C4-2B (cell line): ENCODE measurements around the gene TAS1R1.

Experiments used
- H3K27ac ChIP-seq: fragments of 450-650 bp; 2 replicates; pipeline ENCODE4 v1.5.1; 2017
- ZFX ChIP-seq: fragments of 450-650 bp; IDR thresholded peaks from 2 replicates; pipeline ENCODE4 v1.6.1; 2017
- TF ChIP-seq, protein P1 (sequence below): fragments of 450-650 bp; conservative IDR thresholded peaks from 2 replicates; pipeline ENCODE4 v1.5.1; 2017; ENCODE audit warnings: mild to moderate bottlenecking

TAS1R1 gene

DNA sequence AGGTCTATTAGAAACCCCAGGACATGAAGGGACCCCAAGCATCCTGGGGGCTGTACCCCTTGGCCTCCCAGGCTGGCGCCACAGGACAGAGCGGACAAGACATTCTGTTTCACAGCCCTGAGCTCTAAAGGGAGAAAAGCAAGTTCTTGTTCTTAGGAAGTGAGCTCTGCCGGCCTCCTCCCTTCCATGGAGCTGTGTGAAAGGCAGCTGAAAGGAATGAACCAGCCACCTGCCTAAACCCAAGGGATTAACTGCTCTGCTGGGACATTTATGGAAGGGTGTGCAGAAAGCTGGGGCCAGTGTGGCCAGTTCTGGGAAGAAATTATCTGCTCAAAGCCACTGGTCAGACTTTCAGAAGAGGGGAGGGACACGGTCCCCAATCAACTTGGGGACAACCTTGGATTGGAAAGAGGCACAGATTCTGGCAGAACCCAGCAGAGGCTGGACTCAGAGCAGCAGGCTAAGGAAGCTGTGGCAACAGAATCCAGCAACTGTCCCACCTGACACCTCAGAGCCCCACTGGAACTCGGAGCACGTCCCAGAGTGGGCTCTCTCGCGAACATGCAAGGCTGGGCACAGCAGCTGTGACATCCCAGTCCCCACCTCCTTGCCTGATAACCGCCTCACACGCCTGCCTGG, 45.4 kb downstream of the TAS1R1 start:
- TF ChIP-seq, protein P1, sequence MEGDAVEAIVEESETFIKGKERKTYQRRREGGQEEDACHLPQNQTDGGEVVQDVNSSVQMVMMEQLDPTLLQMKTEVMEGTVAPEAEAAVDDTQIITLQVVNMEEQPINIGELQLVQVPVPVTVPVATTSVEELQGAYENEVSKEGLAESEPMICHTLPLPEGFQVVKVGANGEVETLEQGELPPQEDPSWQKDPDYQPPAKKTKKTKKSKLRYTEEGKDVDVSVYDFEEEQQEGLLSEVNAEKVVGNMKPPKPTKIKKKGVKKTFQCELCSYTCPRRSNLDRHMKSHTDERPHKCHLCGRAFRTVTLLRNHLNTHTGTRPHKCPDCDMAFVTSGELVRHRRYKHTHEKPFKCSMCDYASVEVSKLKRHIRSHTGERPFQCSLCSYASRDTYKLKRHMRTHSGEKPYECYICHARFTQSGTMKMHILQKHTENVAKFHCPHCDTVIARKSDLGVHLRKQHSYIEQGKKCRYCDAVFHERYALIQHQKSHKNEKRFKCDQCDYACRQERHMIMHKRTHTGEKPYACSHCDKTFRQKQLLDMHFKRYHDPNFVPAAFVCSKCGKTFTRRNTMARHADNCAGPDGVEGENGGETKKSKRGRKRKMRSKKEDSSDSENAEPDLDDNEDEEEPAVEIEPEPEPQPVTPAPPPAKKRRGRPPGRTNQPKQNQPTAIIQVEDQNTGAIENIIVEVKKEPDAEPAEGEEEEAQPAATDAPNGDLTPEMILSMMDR, result no peak
- no peak for TF ChIP-seq ZFX
- peak overlapping the region; percentile 94 for H3K27ac ChIP-seq

GRCh38 chr1:6601049-6601922, 46.2 kb downstream of the TAS1R1 start:
- TF ChIP-seq ZFX, result no peak
- TF ChIP-seq, protein P1, result no peak
- H3K27ac ChIP-seq, result peak overlapping the region; percentile 94

GRCh38 chr1:6601923-6602668, 47.0 kb downstream of the TAS1R1 start:
- H3K27ac ChIP-seq, result peak overlapping the region; percentile 94

GRCh38 chr1:6602669-6603237, 47.6 kb downstream of the TAS1R1 start, which contains the start of gene KLHL21:
Gene KLHL21, minus strand, starts transcription at chr1:6602869. Its CDS starts 52 bp downstream, at chr1:6602817.
- no peak for TF ChIP-seq ZFX
- TF ChIP-seq, protein P1, result no peak
- H3K27ac ChIP-seq, result peak within 1 kb of the TSS; percentile 94

More at GRCh38 chr1:6601923-6602668, 47.0 kb downstream of the TAS1R1 start:
- TF ChIP-seq, protein P1, result no peak
- peak; percentile 94 for TF ChIP-seq ZFX

GRCh38 chr1:6603238-6603914, 48.3 kb downstream of the TAS1R1 start:
- H3K27ac ChIP-seq, result peak overlapping the region; percentile 94
- TF ChIP-seq, protein P1, result no peak
- no peak for TF ChIP-seq ZFX

DNA sequence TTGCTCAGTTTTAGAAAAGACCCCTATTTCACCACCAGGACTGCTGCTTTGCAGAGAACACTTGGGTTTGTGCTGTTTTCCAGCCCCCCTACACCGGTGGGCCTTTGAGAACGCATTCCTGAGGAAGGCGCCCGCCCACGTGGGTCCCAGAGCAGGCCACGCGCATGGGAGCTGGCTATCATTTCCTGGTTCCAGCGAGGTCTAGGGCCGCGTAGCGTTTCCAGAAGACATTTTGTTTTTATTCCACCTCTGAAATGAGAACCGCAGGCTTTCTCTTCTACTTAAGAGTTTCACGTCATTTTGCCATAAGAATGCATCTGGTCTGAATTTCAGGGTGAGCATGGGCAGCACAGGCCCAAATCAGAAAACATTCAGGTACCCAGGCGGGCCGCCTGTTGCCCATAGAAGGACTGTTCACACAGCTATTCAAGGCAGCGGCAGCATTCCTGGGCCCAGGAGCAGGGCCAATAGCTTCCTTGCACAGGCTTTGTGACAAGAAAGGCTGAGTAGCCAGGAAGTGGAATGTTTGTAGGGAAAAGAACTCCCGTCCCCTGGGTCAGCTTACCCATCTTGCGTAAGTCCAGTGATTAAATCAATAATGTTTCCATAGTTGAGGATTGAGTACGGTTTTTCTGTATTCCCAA, 48.9 kb downstream of the TAS1R1 start:
- TF ChIP-seq, protein P1, result no peak
- no peak overlapping the region; the same call in 1 of the 2 replicates for H3K27ac ChIP-seq
